Measurements from ENCODE around the gene TMEM238L.

The TMEM238L gene

DNA sequence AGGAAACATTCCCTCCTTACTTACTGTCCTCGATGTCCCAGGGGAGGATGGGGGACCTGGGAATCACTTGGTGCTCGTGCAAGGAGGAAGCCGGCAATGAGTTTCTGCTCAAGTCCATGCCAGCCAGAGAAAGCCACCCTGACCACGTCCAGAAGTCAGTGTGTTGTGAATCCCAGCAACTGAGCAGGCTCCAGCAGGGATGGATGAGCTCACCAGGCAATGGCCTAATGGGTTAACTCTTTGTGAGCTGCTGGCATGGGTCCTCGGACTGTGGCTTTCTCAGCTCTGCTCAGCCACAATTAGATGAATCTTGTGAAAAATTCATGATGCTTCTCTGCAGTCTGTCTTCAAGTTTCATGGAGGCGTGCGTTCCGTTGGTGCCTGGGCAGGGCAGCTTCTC, 34.0 kb upstream of the TMEM238L start, which contains the start of gene PIRT:
Gene PIRT, minus strand, starts transcription at position 167 of the 400 bp plus-strand sequence. CDS start 12,442 bp downstream, outside the sequence.
- no peak for TF ChIP-seq CTCF (conservative IDR thresholded peaks at IDR 0.05; ENCODE audit: low read depth, low read length)
- no peak for DNase-seq (ENCODE audit: low read depth)
- no peak within 1 kb of the TSS for H3K4me3 ChIP-seq (ENCODE audit: low read length)

DNA sequence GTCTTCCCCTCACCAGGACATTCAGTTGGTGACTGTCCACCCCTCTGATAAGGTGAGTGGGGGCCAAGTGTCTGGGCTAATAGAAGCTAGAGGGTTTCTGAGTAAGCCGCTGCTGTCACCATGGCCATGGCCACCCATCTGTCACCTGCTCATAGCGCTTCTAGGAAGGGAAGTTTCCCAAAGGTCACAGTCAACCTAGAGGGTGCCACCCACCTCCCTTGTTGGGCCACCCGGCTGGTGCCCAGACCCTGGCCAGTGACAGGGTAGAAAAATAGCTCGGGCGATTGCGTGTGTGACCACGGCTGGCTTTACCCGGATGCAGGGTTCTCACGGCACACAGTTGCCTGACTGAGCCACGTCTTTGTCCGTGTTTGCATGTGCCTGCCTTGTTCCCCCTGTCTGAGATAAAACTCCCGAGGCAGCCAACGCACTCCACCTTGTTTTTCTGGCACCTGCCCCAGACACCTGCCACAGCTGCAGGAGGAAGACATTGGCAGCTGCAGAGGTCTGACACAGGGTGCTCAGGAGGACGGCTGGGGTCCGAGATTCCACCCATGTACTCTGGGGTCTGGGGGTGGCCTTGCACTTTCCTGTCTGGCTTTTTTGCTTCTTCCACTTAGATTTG, 33.2 kb upstream of the TMEM238L start:
- DNase-seq (ENCODE audit: low read depth): no peak
- no peak for TF ChIP-seq CTCF (conservative IDR thresholded peaks at IDR 0.05; ENCODE audit: low read depth, low read length)
- H3K4me3 ChIP-seq (ENCODE audit: low read length): no peak overlapping the region

DNA sequence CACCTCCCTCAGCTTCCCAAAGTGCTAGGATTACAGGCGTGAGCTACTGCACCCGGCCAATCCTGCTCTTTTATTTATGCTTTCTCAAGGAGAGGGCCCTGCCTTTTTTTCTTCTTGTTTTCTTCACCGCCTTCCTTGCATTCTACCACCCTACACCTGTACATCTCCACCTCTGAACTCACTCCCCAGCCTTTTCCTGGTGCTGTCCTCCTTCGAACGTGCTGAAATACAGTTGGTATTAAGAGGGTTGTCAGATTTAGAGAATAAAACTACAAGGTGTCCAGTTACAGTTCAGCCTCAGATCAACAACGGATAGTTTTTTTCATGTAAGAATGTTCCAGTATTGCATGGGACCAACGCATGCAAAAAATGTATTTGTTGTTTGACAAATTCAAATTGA, 32.2 kb upstream of the TMEM238L start:
- TF ChIP-seq CTCF (conservative IDR thresholded peaks at IDR 0.05; ENCODE audit: low read depth, low read length): no peak
- DNase-seq (ENCODE audit: low read depth): no peak
- no peak overlapping the region for H3K4me3 ChIP-seq (ENCODE audit: low read length)

DNA sequence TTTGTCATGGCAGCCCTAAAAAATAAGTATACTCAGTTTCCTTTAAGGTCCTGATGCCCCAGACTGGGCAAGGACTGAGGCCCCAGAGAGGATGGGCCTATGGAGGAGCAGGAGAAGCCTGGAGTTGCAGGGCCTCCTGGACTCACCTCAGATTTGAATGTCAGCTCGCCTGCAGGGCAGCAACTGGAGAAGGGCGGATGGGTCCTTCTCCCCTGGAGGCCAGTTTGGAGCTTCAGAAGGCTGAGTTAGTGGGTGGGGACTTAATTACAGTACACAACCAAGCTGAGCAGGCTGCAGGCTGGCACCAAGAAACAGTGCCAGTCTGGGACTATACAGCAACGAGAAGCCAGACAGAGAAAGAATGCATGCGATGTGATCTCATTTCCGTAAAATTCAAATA, 27.8 kb upstream of the TMEM238L start:
- no peak overlapping the region for H3K4me3 ChIP-seq (ENCODE audit: low read length)
- TF ChIP-seq CTCF (conservative IDR thresholded peaks at IDR 0.05; ENCODE audit: low read depth, low read length): no peak
- DNase-seq (ENCODE audit: low read depth): no peak

- no peak overlapping the region for H3K4me3 ChIP-seq (ENCODE audit: low read length)
- TF ChIP-seq CTCF (conservative IDR thresholded peaks at IDR 0.05; ENCODE audit: low read depth, low read length): no peak
- DNase-seq (ENCODE audit: low read depth): no peak
These were observed 24.1 kb upstream of the TMEM238L start for GRCh38 chr17:10827898-10828552.

- no peak for DNase-seq (ENCODE audit: low read depth)
- H3K4me3 ChIP-seq (ENCODE audit: low read length): no peak overlapping the region
- no peak for TF ChIP-seq CTCF (conservative IDR thresholded peaks at IDR 0.05; ENCODE audit: low read depth, low read length)
These were observed 21.0 kb upstream of the TMEM238L start for GRCh38 chr17:10824874-10825273.

GRCh38 chr17:10821770-10822169, 17.9 kb upstream of the TMEM238L start:
- H3K4me3 ChIP-seq (ENCODE audit: low read length): no peak overlapping the region
- no peak for DNase-seq (ENCODE audit: low read depth)
- TF ChIP-seq CTCF (conservative IDR thresholded peaks at IDR 0.05; ENCODE audit: low read depth, low read length): no peak

Measured in retinal pigment epithelial cell (primary cell).